ENCODE results near the gene ZNF749. TPM values are rescaled to one million over a fixed set of nuclear protein-coding genes. Genes with fewer than 3 reads are reported as not detected.

ZNF749 gene
- total RNA-seq, 1 experiment from 2014 or later = 21.6 TPM

GRCh38 chr19:57441979-57442752 lies 7.0 kb downstream of the ZNF749 start:
- CTCF ChIA-PET = interaction anchor here (0.5 kb wide), 1 partner anchor 10 kb away, joined by 6 read pairs; no protein-coding TSS in a partner anchor

GRCh38 chr19:57443121-57443696 lies 8.1 kb downstream of the ZNF749 start:
- H3K27ac ChIP-seq (ENCODE audit: low read depth, low read length, poor library complexity, severe bottlenecking) = no peak overlapping the region
- no peak overlapping the region for H3K4me3 ChIP-seq (ENCODE audit: low read depth, low read length, poor library complexity, severe bottlenecking)
- intact Hi-C loops (cut with micrococcal nuclease; ENCODE audit: unreplicated experiment) = no loop called here
- POLR2A ChIA-PET (ENCODE audit: low non-redundant PET) = interaction anchor here (0.5 kb wide), 1 partner anchor 27 kb away, joined by 3 read pairs; no protein-coding TSS in a partner anchor
- CTCF ChIA-PET = no interaction called here
- H3K36me3 ChIP-seq (ENCODE audit: insufficient read depth, low read length, poor library complexity, severe bottlenecking) = peaks cover 35% of the 10 kb centered on the region
- no TSS peak for BruUV-seq (replicated peaks)
- no peak for DNase-seq (ENCODE audit: low spot score)
- H3K9me3 ChIP-seq (ENCODE audit: low read depth, low read length, poor library complexity, severe bottlenecking) = peaks cover 25% of the 10 kb centered on the region
- H3K27me3 ChIP-seq (replicated peaks; ENCODE audit: insufficient read depth, low read depth, low read length, poor library complexity) = no peaks in the 10 kb centered on the region
- no peak for TF ChIP-seq EZH2 (IDR thresholded peaks at IDR 0.05; ENCODE audit: borderline replicate concordance, low read depth, low read length, poor library complexity, severe bottlenecking)
- TF ChIP-seq CTCF (conservative IDR thresholded peaks at IDR 0.05; ENCODE audit: low read depth, low read length) = no peak
- H3K4me1 ChIP-seq (ENCODE audit: insufficient read depth, low read length, poor library complexity, severe bottlenecking) = no peaks in the 10 kb centered on the region

More at GRCh38 chr19:57441979-57442752, 7.0 kb downstream of the ZNF749 start:
- Histone ChIP-seq H3K4me3 (ENCODE audit: low read depth, low read length, poor library complexity, severe bottlenecking) (no peak overlapping the region), H3K4me1 (ENCODE audit: insufficient read depth, low read length, poor library complexity, severe bottlenecking) (no peaks in the 10 kb centered on the region), H3K27ac (ENCODE audit: low read depth, low read length, poor library complexity, severe bottlenecking) (no peak overlapping the region), H3K36me3 (ENCODE audit: insufficient read depth, low read length, poor library complexity, severe bottlenecking) (peaks cover 35% of the 10 kb centered on the region), H3K27me3 (replicated peaks; ENCODE audit: insufficient read depth, low read depth, low read length, poor library complexity) (no peaks in the 10 kb centered on the region), H3K9me3 (ENCODE audit: low read depth, low read length, poor library complexity, severe bottlenecking) (peaks cover 25% of the 10 kb centered on the region)
- intact Hi-C loops (cut with micrococcal nuclease; ENCODE audit: unreplicated experiment) = no loop called here
- no peak for DNase-seq (ENCODE audit: low spot score)
- TF ChIP-seq EZH2 (IDR thresholded peaks at IDR 0.05; ENCODE audit: borderline replicate concordance, low read depth, low read length, poor library complexity, severe bottlenecking) = no peak
- TF ChIP-seq CTCF (conservative IDR thresholded peaks at IDR 0.05; ENCODE audit: low read depth, low read length) = no peak
- BruUV-seq (replicated peaks) = no TSS peak
- POLR2A ChIA-PET (ENCODE audit: low non-redundant PET) = no interaction called here

GRCh38 chr19:57452307-57452706 lies 17.2 kb downstream of the ZNF749 start:
- Histone ChIP-seq H3K27ac (ENCODE audit: low read depth, low read length, poor library complexity, severe bottlenecking) (no peak overlapping the region), H3K4me3 (ENCODE audit: low read depth, low read length, poor library complexity, severe bottlenecking) (no peak overlapping the region), H3K27me3 (replicated peaks; ENCODE audit: insufficient read depth, low read depth, low read length, poor library complexity) (no peaks in the 10 kb centered on the region), H3K4me1 (ENCODE audit: insufficient read depth, low read length, poor library complexity, severe bottlenecking) (no peaks in the 10 kb centered on the region), H3K9me3 (ENCODE audit: low read depth, low read length, poor library complexity, severe bottlenecking) (peaks cover 10% of the 10 kb centered on the region), H3K36me3 (ENCODE audit: insufficient read depth, low read length, poor library complexity, severe bottlenecking) (no peaks in the 10 kb centered on the region)
- TF ChIP-seq EZH2 (IDR thresholded peaks at IDR 0.05; ENCODE audit: borderline replicate concordance, low read depth, low read length, poor library complexity, severe bottlenecking) = no peak
- TF ChIP-seq CTCF (conservative IDR thresholded peaks at IDR 0.05; ENCODE audit: low read depth, low read length) = no peak
- BruUV-seq (replicated peaks) = no TSS peak
- ChIA-PET POLR2A (ENCODE audit: low non-redundant PET) (no interaction called here), CTCF (no interaction called here)
- no peak for DNase-seq (ENCODE audit: low spot score)
- intact Hi-C loops (cut with micrococcal nuclease; ENCODE audit: unreplicated experiment) = no loop called here
